HepG2 (cell line): ENCODE results near the gene RNF40. TPM values are rescaled to one million over a fixed set of nuclear protein-coding genes. Genes with fewer than 3 reads are reported as not detected.

Experiments
- ATAC-seq: fragments of 200-7000 bp; cut with Tn5 transposase; 3 replicates; pipeline ENCODE4 v1.9.1; 2020; ENCODE audit warnings: mild to moderate bottlenecking, moderate library complexity
- BruUV-seq: library from RNA; stranded (reverse); fragments of 400-500 nt; replicated peaks from 2 replicates; lab custom pipeline; 2021; lab: Mats Ljungman, UMichigan
- CTCF ChIA-PET: fragments of 300-600 bp; formaldehyde crosslinking; extraction: SDS; loops from one replicate; lab custom pipeline; 2021; ENCODE audit warnings: low total read pairs, inconsistent platforms, low intra/inter-chr PET ratio; lab: Yijun Ruan, JAX
- POLR2A ChIA-PET: fragments of 350-600 bp; sonication (Branson Sonifier 250); formaldehyde crosslinking; loops from one replicate; lab custom pipeline; 2020; ENCODE audit warnings: antibody characterized with exemption, inconsistent platforms; lab: Yijun Ruan, JAX
- DNase-seq: peaks from one replicate; pipeline ENCODE4 v3.0.0-alpha.2; 2015; ENCODE audit warnings: low spot score
- FAIRE-seq: peaks from 3 replicates; lab custom pipeline; 2011; peaks lifted over from hg19 to GRCh38; lab: Jason Lieb, UNC
- H2AFZ ChIP-seq: one replicate; pipeline ENCODE4 v1.6.1; 2011; ENCODE audit warnings: low read length, inconsistent platforms
- H3K27ac ChIP-seq: fragments of 300-600 bp; 3 replicates; pipeline ENCODE4 v1.8.0; 2011; ENCODE audit warnings: mixed run types, mild to moderate bottlenecking, mixed read lengths, low read length, inconsistent platforms; ENCODE audit not compliant: insufficient read depth; ENCODE audit errors: extremely low read length
- H3K27me3 ChIP-seq, 2 experiments: fragments of 200-600 bp in 1 of 2; 2 replicates in 1 of 2; 3 replicates in 1 of 2; pipeline versions ENCODE4 v1.6.0 to v1.8.0; 2011; ENCODE audit warnings: low read length in 2 of 2, mild to moderate bottlenecking in 2 of 2, moderate library complexity in 2 of 2, inconsistent platforms in 1 of 2; ENCODE audit not compliant: insufficient read depth in 2 of 2, control insufficient read depth in 1 of 2
- H3K36me3 ChIP-seq, 2 experiments: fragments of 200-600 bp in 1 of 2; replicated peaks in 1 of 2; 2 replicates in 1 of 2; 3 replicates in 1 of 2; pipeline versions ENCODE4 v1.5.1 to v1.8.0; 2011; ENCODE audit warnings: low read length in 2 of 2, inconsistent platforms in 1 of 2; ENCODE audit not compliant: insufficient read depth in 2 of 2, control insufficient read depth in 1 of 2
- H3K4me1 ChIP-seq: 2 replicates; pipeline ENCODE4 v1.5.1; 2012; ENCODE audit warnings: low read length, inconsistent platforms; ENCODE audit not compliant: insufficient read depth
- H3K4me2 ChIP-seq: 2 replicates; pipeline ENCODE4 v1.6.0; 2011; ENCODE audit warnings: low read depth, low read length, inconsistent platforms
- H3K4me3 ChIP-seq, 3 experiments: fragments of 200-600 bp in 1 of 3; sonication (generic), shearing (Covaris generic) in 1 of 3; replicated peaks in 1 of 3; 2 replicates each; pipeline ENCODE4 v1.5.1; 2011 to 2016; ENCODE audit warnings: low read length in 3 of 3, inconsistent platforms in 2 of 3, low read depth in 2 of 3, mild to moderate bottlenecking in 2 of 3, control low read depth in 1 of 3, mixed read lengths in 1 of 3; ENCODE audit not compliant: insufficient read depth in 1 of 3
- H3K79me2 ChIP-seq: one replicate; pipeline ENCODE4 v1.6.1; 2011; ENCODE audit warnings: low read length, inconsistent platforms; ENCODE audit not compliant: insufficient read depth
- H3K9ac ChIP-seq: 2 replicates; pipeline ENCODE4 v1.6.0; 2011; ENCODE audit warnings: mild to moderate bottlenecking, low read depth, low read length, inconsistent platforms; ENCODE audit not compliant: insufficient read depth
- H3K9me3 ChIP-seq: 2 replicates; pipeline ENCODE4 v1.5.1; 2012; ENCODE audit warnings: mild to moderate bottlenecking, low read length
- H4K20me1 ChIP-seq: 2 replicates; pipeline ENCODE4 v1.6.0; 2011; ENCODE audit warnings: inconsistent platforms, mild to moderate bottlenecking, low read length, moderate library complexity; ENCODE audit not compliant: insufficient read depth
- AGO2 ChIP-seq: fragments of 200-400 bp; formaldehyde crosslinking; optimal IDR thresholded peaks from 2 replicates; pipeline ENCODE3; 2017; ENCODE audit warnings: mild to moderate bottlenecking, low read depth, low read length, moderate library complexity
- FOXC1 ChIP-seq: sonication (generic); formaldehyde crosslinking; IDR thresholded peaks from 2 replicates; pipeline ENCODE4 v1.8.0; 2022; ENCODE audit warnings: mild to moderate bottlenecking, missing genetic modification reagents, borderline replicate concordance
- NKX3-1 ChIP-seq: sonication (generic); formaldehyde crosslinking; IDR thresholded peaks from 2 replicates; pipeline ENCODE4 v1.5.0; 2020; ENCODE audit warnings: missing genetic modification reagents
- PLSCR1 ChIP-seq: sonication (generic); formaldehyde crosslinking; IDR thresholded peaks from 2 replicates; pipeline ENCODE4 v1.5.0; 2020; ENCODE audit warnings: missing genetic modification reagents, mild to moderate bottlenecking, borderline replicate concordance
- POLR2A ChIP-seq, 2 experiments: IDR thresholded peaks; 2 replicates each; pipeline ENCODE4 v1.6.1; 2011; ENCODE audit warnings: low read depth in 2 of 2, low read length in 2 of 2, mild to moderate bottlenecking in 1 of 2, moderate library complexity in 1 of 2; ENCODE audit not compliant: insufficient read depth in 1 of 2
- SNAI1 ChIP-seq: sonication (generic); formaldehyde crosslinking; IDR thresholded peaks from 2 replicates; pipeline ENCODE4 v1.5.0; 2020; ENCODE audit warnings: mild to moderate bottlenecking, missing genetic modification reagents, borderline replicate concordance
- SP4 ChIP-seq: sonication (generic); formaldehyde crosslinking; IDR thresholded peaks from 2 replicates; pipeline ENCODE4 v1.8.1; 2023; ENCODE audit warnings: mild to moderate bottlenecking, missing genetic modification reagents
- ZFP37 ChIP-seq: sonication (generic); formaldehyde crosslinking; IDR thresholded peaks from 2 replicates; pipeline ENCODE4 v1.4.0; 2020; ENCODE audit warnings: missing genetic modification reagents, borderline replicate concordance
- ZNF674 ChIP-seq: sonication (generic); formaldehyde crosslinking; IDR thresholded peaks from 2 replicates; pipeline ENCODE4 v1.5.0; 2020; ENCODE audit warnings: low read depth, mild to moderate bottlenecking, missing genetic modification reagents
- ZSCAN9 ChIP-seq: IDR thresholded peaks from 2 replicates; pipeline ENCODE4 v1.6.1; 2016; ENCODE audit warnings: borderline replicate concordance
- WGBS: methylation state at CpG from one replicate; pipeline ENCODE4 v1.1.6; 2017; ENCODE audit warnings: low lambda C conversion rate; 5-methylcytosine and 5-hydroxymethylcytosine counted together
- in situ Hi-C: cut with HindIII; loops from 2 replicates; pipeline ENCODE4 v1.10.0; 2017; ENCODE audit warnings: low pct_unique_long_range_greater_than_20kb; ENCODE audit not compliant: extremely low pct_ligation_motif_present
- intact Hi-C: fragments of 100-400 bp; cut with micrococcal nuclease; formaldehyde crosslinking; loops from one replicate; pipeline ENCODE4 v1.10.0; 2022; ENCODE audit not compliant: unreplicated experiment
- polyA plus RNA-seq, 8 experiments: library from polyadenylated mRNA; depleted of rRNA in 3 of 8; stranded (reverse) in 7 of 8; unstranded in 1 of 8; fragments of >200 nt; fragmentation: Illumina TruSeq in 4 of 8; extraction: Trizol in 4 of 8; gene quantifications; 2 replicates each; pipeline versions ENCODE4 v1.2.1 to v1.2.3, GENCODE V29; 2011 to 2016; ENCODE audit warnings: low read depth in 4 of 8, missing spikeins in 1 of 8, mixed read lengths in 1 of 8; ENCODE audit not compliant: insufficient read depth in 1 of 8
- total RNA-seq, 5 experiments: library from RNA; depleted of rRNA; stranded (reverse); fragments of >200 nt; fragmentation: Illumina TruSeq; extraction: Trizol; gene quantifications; 2 replicates each; pipeline ENCODE4 v1.2.3, GENCODE V29; 2016; ENCODE audit warnings: low read depth in 1 of 5
- TF ChIP-seq, protein P1 (sequence below): sonication (generic); formaldehyde crosslinking; IDR thresholded peaks from 2 replicates; pipeline ENCODE4 v1.4.0; 2020; ENCODE audit warnings: missing genetic modification reagents, borderline replicate concordance

The RNF40 gene
- total and polyA plus RNA-seq, 2 of the 13 experiments (the other 11 are each of a cell fraction or from before 2014, with no cell fraction given) = 84.0 to 85.6 TPM

DNA sequence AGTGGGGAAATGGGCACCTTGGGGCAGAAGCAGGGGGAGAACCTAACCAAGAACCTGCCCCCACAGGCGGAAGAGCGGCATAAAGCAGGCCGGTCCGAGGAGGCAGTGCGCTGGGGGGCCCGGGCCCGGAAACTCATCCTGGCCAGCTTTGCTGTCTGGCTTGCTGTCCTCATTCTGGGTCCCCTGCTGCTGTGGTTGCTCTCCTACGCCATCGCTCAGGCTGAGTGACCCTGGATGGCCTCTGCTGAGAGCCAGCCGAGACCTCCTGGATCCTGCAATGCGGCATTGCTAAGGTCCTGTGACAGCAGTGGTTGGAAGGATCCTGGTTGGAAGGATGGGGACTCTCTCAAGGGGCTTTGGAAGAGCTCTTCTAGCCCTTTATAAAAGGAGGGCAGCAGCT lies 18.4 kb upstream of the RNF40 start:
- no peak for FAIRE-seq
- intact Hi-C loops = loop anchor here (10.0 kb wide), 1 partner anchor 71 kb away; no protein-coding TSS in a partner anchor

GRCh38 chr16:30744183-30744582 lies 17.9 kb upstream of the RNF40 start:
- H4K20me1 ChIP-seq = no peaks in the 10 kb centered on the region
- no peak overlapping the region for H2AFZ ChIP-seq
- peak overlapping the region; percentile 66 for H3K27ac ChIP-seq
- ChIA-PET CTCF (no interaction called here), POLR2A (interaction anchor here (1.0 kb wide), 1 partner anchor 10 kb away, joined by 4 read pairs; no protein-coding TSS in a partner anchor)
- no peaks in the 10 kb centered on the region for H3K27me3 ChIP-seq
- 94% methylated on average over 2 of the region's 2 CpGs for WGBS
- no peak overlapping the region for H3K9ac ChIP-seq
- peaks cover 6 to 7% of the 10 kb centered on the region in 2 experiments; a peak in 1 of 5 replicates for H3K36me3 ChIP-seq
- peaks cover 53% of the 10 kb centered on the region for H3K4me1 ChIP-seq
- H3K79me2 ChIP-seq = no peaks in the 10 kb centered on the region
- ATAC-seq = no peak
- BruUV-seq = no TSS peak
- no peak overlapping the region for H3K4me3 ChIP-seq
- FAIRE-seq = no peak
- no peak overlapping the region for H3K4me2 ChIP-seq
- intact Hi-C loops (loop anchor here (10.0 kb wide), 1 partner anchor 71 kb away; no protein-coding TSS in a partner anchor), in situ Hi-C loops (no loop called here)
- H3K9me3 ChIP-seq = no peaks in the 10 kb centered on the region
- no peak for DNase-seq
- TF ChIP-seq NKX3-1 (CRISPR knock-in tag) (no peak), SP4 (no peak), PLSCR1 (CRISPR knock-in tag) (no peak), SNAI1 (CRISPR knock-in tag) (no peak), FOXC1 (CRISPR knock-in tag) (no peak), ZSCAN9 (CRISPR knock-in tag) (no peak), ZNF674 (CRISPR knock-in tag) (no peak)
- TF ChIP-seq, protein P1, sequence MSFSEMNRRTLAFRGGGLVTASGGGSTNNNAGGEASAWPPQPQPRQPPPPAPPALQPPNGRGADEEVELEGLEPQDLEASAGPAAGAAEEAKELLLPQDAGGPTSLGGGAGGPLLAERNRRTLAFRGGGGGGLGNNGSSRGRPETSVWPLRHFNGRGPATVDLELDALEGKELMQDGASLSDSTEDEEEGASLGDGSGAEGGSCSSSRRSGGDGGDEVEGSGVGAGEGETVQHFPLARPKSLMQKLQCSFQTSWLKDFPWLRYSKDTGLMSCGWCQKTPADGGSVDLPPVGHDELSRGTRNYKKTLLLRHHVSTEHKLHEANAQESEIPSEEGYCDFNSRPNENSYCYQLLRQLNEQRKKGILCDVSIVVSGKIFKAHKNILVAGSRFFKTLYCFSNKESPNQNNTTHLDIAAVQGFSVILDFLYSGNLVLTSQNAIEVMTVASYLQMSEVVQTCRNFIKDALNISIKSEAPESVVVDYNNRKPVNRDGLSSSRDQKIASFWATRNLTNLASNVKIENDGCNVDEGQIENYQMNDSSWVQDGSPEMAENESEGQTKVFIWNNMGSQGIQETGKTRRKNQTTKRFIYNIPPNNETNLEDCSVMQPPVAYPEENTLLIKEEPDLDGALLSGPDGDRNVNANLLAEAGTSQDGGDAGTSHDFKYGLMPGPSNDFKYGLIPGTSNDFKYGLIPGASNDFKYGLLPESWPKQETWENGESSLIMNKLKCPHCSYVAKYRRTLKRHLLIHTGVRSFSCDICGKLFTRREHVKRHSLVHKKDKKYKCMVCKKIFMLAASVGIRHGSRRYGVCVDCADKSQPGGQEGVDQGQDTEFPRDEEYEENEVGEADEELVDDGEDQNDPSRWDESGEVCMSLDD = no peak

More for the DNA sequence above, 18.4 kb upstream of the RNF40 start:
- H3K36me3 ChIP-seq = peaks cover 10 to 11% of the 10 kb centered on the region in 2 experiments; a peak in 3 of 5 replicates
- no peak for TF ChIP-seq POLR2A (IDR thresholded peaks at IDR 0.05; ENCODE audit: insufficient read depth in 1 of 2, low read depth in 2 of 2, low read length in 2 of 2)
- TF ChIP-seq AGO2 = peak; percentile 41
- TF ChIP-seq ZFP37 (CRISPR knock-in tag) = no peak
- no peak overlapping the region for H2AFZ ChIP-seq
- no peaks in the 10 kb centered on the region for H3K9me3 ChIP-seq
- BruUV-seq = no TSS peak
- H3K4me3 ChIP-seq = no peak overlapping the region
- CTCF ChIA-PET = no interaction called here
- in situ Hi-C loops = no loop called here
- ATAC-seq = no peak
- no peaks in the 10 kb centered on the region for H4K20me1 ChIP-seq
- 100% methylated on average over 7 of the region's 11 CpGs for WGBS
- peaks cover 52% of the 10 kb centered on the region for H3K4me1 ChIP-seq
- no peaks in the 10 kb centered on the region for H3K27me3 ChIP-seq
- POLR2A ChIA-PET = interaction anchor here (1.0 kb wide), 1 partner anchor 9 kb away, joined by 4 read pairs; no protein-coding TSS in a partner anchor
- H3K27ac ChIP-seq = peak overlapping the region; percentile 66
- DNase-seq = no peak
- no peak overlapping the region for H3K4me2 ChIP-seq
- no peak overlapping the region for H3K9ac ChIP-seq
- no peaks in the 10 kb centered on the region for H3K79me2 ChIP-seq
